Endometrial microvascular endothelial cells (primary cell): ENCODE data around the gene PTS. TPM values are rescaled to one million over a fixed set of nuclear protein-coding genes. Genes with fewer than 3 reads are reported as not detected.

Source experiments
- in situ Hi-C: cut with HindIII; loops from 2 replicates; pipeline ENCODE4 v1.10.0; 2017; ENCODE audit warnings: low sequenced_read_pairs, low pct_unique_long_range_greater_than_20kb; ENCODE audit errors: inconsistent ontology term
- total RNA-seq: library from RNA; depleted of rRNA; stranded (reverse); fragments of >200 nt; gene quantifications from one replicate; pipeline ENCODE4 v1.2.3, GENCODE V29; 2015; ENCODE audit errors: inconsistent ontology term

Gene PTS
- total RNA-seq, 1 donor from 2014 or later: 47.7 TPM

- in situ Hi-C loops: no loop called here
Measured at GRCh38 chr11:112249871-112250610, 23.8 kb downstream of the PTS start.

- in situ Hi-C loops: no loop called here
Measured at GRCh38 chr11:112253605-112254242, 27.5 kb downstream of the PTS start.

GRCh38 chr11:112255067-112255720 is 29.0 kb downstream of the PTS start:
- in situ Hi-C loops: no loop called here

GRCh38 chr11:112260490-112260889 is 34.3 kb downstream of the PTS start, which contains the start of gene PLET1:
Gene PLET1 (minus strand): TSS chr11:112260860. CDS start chr11:112260589, 271 bp downstream.
- in situ Hi-C loops: no loop called here

GRCh38 chr11:112265659-112266409 is 39.6 kb downstream of the PTS start:
- in situ Hi-C loops: no loop called here

- in situ Hi-C loops: no loop called here
Measured at GRCh38 chr11:112266410-112266778, 40.2 kb downstream of the PTS start.

- in situ Hi-C loops: no loop called here
Measured at GRCh38 chr11:112267188-112267591, 41.0 kb downstream of the PTS start.

- in situ Hi-C loops: no loop called here
Measured at GRCh38 chr11:112268406-112268805, 42.2 kb downstream of the PTS start.

GRCh38 chr11:112269139-112269538 is 42.9 kb downstream of the PTS start:
- in situ Hi-C loops: no loop called here

- in situ Hi-C loops: no loop called here
Measured at GRCh38 chr11:112270551-112271180, 44.4 kb downstream of the PTS start.

GRCh38 chr11:112271242-112271641 is 45.0 kb downstream of the PTS start:
- in situ Hi-C loops: no loop called here

- in situ Hi-C loops: no loop called here
Measured at GRCh38 chr11:112273066-112273465, 46.8 kb downstream of the PTS start.

GRCh38 chr11:112274007-112274783 is 48.0 kb downstream of the PTS start:
- in situ Hi-C loops: no loop called here

GRCh38 chr11:112277029-112277428 is 50.8 kb downstream of the PTS start:
- in situ Hi-C loops: no loop called here

GRCh38 chr11:112277941-112278340 is 51.7 kb downstream of the PTS start:
- in situ Hi-C loops: no loop called here

GRCh38 chr11:112278803-112279202 is 52.6 kb downstream of the PTS start:
- in situ Hi-C loops: no loop called here

- in situ Hi-C loops: no loop called here
Measured at GRCh38 chr11:112279901-112280267, 53.7 kb downstream of the PTS start.
